WTC11 (cell line): ENCODE data around the gene INKA2. TPM values are rescaled to one million over a fixed set of nuclear protein-coding genes. Genes with fewer than 3 reads are reported as not detected.

Source experiments
- ATAC-seq: fragments of 200-7000 bp; cut with Tn5 transposase; 2 replicates; pipeline ENCODE4 v1.10.0; 2021; ENCODE audit warnings: mild to moderate bottlenecking, moderate library complexity
- CTCF ChIA-PET: fragments of 300-600 bp; sonication (Branson Sonifier 250); formaldehyde crosslinking; loops from one replicate; lab custom pipeline; 2021; ENCODE audit warnings: antibody characterized with exemption; lab: Charles Lee
- POLR2A ChIA-PET: fragments of 350-600 bp; sonication (Branson Sonifier 250); formaldehyde crosslinking; loops from one replicate; lab custom pipeline; 2021; ENCODE audit warnings: antibody characterized with exemption; lab: Charles Lee
- DNase-seq: peaks from one replicate; pipeline ENCODE4 v3.0.0; 2021; ENCODE audit warnings: low spot score
- H3K27ac Mint-ChIP-seq: 2 replicates; pipeline ENCODE4 v1.8.0; 2021; ENCODE audit warnings: mixed read lengths
- H3K27me3 Mint-ChIP-seq: 2 replicates; pipeline ENCODE4 v1.8.0; 2021; ENCODE audit warnings: low read depth, mild to moderate bottlenecking, moderate library complexity, mixed read lengths
- H3K36me3 Mint-ChIP-seq: 2 replicates; pipeline ENCODE4 v1.8.0; 2021; ENCODE audit warnings: mixed read lengths
- H3K4me1 Mint-ChIP-seq: 2 replicates; pipeline ENCODE4 v1.8.0; 2022; ENCODE audit warnings: mixed read lengths
- H3K4me3 Mint-ChIP-seq: 2 replicates; pipeline ENCODE4 v1.8.0; 2021; ENCODE audit warnings: mild to moderate bottlenecking, moderate library complexity, mixed read lengths
- H3K9me3 Mint-ChIP-seq: 2 replicates; pipeline ENCODE4 v1.8.0; 2021; ENCODE audit warnings: mixed read lengths
- ATF3 ChIP-seq: sonication (generic); formaldehyde crosslinking; conservative IDR thresholded peaks from 2 replicates; pipeline ENCODE4 v1.8.1; 2022; ENCODE audit warnings: mild to moderate bottlenecking, missing genetic modification reagents
- ATF6 ChIP-seq: sonication (generic); formaldehyde crosslinking; IDR thresholded peaks from 2 replicates; pipeline ENCODE4 v1.8.1; 2023; ENCODE audit warnings: mild to moderate bottlenecking, missing genetic modification reagents
- CREB1 ChIP-seq: sonication (generic); formaldehyde crosslinking; IDR thresholded peaks from 2 replicates; pipeline ENCODE4 v1.8.0; 2023; ENCODE audit warnings: mild to moderate bottlenecking, missing genetic modification reagents
- GTF2I ChIP-seq: fragments of 250-450 bp; sonication (Bioruptor Pico); conservative IDR thresholded peaks from 2 replicates; pipeline ENCODE4 v1.4.0; 2021; ENCODE audit warnings: mild to moderate bottlenecking
- JAZF1 ChIP-seq: fragments of 250-450 bp; sonication (Bioruptor Pico); IDR thresholded peaks from 2 replicates; pipeline ENCODE4 v1.9.0; 2021; ENCODE audit warnings: moderate library complexity, mild to moderate bottlenecking, inconsistent platforms
- ZNF396 ChIP-seq: fragments of 250-450 bp; sonication (Bioruptor Pico); IDR thresholded peaks from 2 replicates; pipeline ENCODE4 v1.8.0; 2021; ENCODE audit warnings: mild to moderate bottlenecking, moderate library complexity, borderline replicate concordance
- ZNF671 ChIP-seq: fragments of 250-450 bp; sonication (Bioruptor Pico); IDR thresholded peaks from 2 replicates; pipeline ENCODE4 v1.8.0; 2021; ENCODE audit warnings: mild to moderate bottlenecking
- ZSCAN18 ChIP-seq: fragments of 250-450 bp; sonication (Bioruptor Pico); IDR thresholded peaks from 2 replicates; pipeline ENCODE4 v2.1.2; 2022; ENCODE audit warnings: mild to moderate bottlenecking, moderate library complexity
- total RNA-seq: library from RNA; stranded (reverse); gene quantifications from 3 replicates; pipeline ENCODE4 v1.2.3, GENCODE V29; 2021
- TF ChIP-seq, protein P1 (sequence below): sonication (generic); formaldehyde crosslinking; IDR thresholded peaks from 2 replicates; pipeline ENCODE4 v1.8.0; 2022; ENCODE audit warnings: mild to moderate bottlenecking, missing genetic modification reagents
- TF ChIP-seq, protein P2 (sequence below): sonication (generic); formaldehyde crosslinking; IDR thresholded peaks from 2 replicates; pipeline ENCODE4 v1.8.1; 2022; ENCODE audit warnings: low read depth, mild to moderate bottlenecking, moderate library complexity, missing genetic modification reagents, borderline replicate concordance
- TF ChIP-seq, protein P3 (sequence below): fragments of 250-450 bp; sonication (Bioruptor Pico); IDR thresholded peaks from 2 replicates; pipeline ENCODE4 v1.9.0; 2021; ENCODE audit warnings: moderate library complexity, mild to moderate bottlenecking, inconsistent platforms, borderline replicate concordance
- TF ChIP-seq, protein P4 (sequence below): fragments of 250-450 bp; sonication (Bioruptor Pico); IDR thresholded peaks from 2 replicates; pipeline ENCODE4 v1.9.0; 2021; ENCODE audit warnings: mild to moderate bottlenecking, borderline replicate concordance

Gene INKA2
- total RNA-seq, 1 experiment from 2014 or later = 20.1 TPM

DNA sequence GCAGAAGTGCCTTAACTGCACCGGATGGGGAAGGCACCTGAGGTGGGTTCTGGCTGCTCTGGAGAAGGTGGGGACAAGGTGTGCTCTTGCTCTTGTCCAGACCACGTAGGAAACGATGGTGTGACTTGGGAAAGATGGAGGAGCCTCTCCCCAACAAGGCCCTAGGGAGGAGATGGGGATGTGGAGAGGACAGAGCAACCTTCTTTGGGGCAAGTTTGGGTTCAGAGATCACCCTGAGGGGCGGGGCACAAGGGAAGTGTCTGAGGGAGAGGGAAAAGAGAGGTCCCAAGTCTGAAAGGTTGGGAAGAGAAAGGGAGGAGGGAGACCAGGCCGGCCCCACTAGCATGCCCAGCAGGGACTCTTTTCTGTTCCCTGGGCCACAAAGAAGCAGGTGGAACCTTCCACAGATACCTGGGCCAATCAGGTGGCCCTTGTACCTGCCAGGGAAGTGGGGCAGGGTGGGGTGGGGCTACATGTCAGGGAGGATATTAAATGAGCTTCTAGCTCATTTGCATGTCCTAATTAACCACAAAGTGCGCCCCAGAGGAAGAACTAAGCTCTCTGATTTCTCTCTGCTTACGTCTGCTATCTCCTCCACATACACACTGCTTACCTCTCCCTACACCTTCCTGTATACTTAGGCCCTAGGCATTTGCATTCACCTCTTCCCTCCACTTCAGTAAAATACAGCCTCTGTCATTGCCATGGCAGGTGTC lies 15.9 kb downstream of the INKA2 start:
- no peak for ATAC-seq
- H3K4me3 Mint-ChIP-seq = no peak overlapping the region
- CTCF ChIA-PET = interaction anchor here (1.0 kb wide), 1 partner anchor 8 kb away, joined by 3 read pairs; no protein-coding TSS in a partner anchor

More for the DNA sequence above, 15.9 kb downstream of the INKA2 start:
- Mint-ChIP-seq H3K36me3 (peaks cover 11% of the 10 kb centered on the region; the same call in 1 of the 2 replicates), H3K9me3 (no peaks in the 10 kb centered on the region), H3K27ac (no peak overlapping the region), H3K4me1 (peaks cover 62% of the 10 kb centered on the region), H3K27me3 (no peaks in the 10 kb centered on the region)
- no peak for DNase-seq
- POLR2A ChIA-PET = no interaction called here
- no peak for TF ChIP-seq ZSCAN18 (CRISPR knock-in tag)
- TF ChIP-seq, protein P1, sequence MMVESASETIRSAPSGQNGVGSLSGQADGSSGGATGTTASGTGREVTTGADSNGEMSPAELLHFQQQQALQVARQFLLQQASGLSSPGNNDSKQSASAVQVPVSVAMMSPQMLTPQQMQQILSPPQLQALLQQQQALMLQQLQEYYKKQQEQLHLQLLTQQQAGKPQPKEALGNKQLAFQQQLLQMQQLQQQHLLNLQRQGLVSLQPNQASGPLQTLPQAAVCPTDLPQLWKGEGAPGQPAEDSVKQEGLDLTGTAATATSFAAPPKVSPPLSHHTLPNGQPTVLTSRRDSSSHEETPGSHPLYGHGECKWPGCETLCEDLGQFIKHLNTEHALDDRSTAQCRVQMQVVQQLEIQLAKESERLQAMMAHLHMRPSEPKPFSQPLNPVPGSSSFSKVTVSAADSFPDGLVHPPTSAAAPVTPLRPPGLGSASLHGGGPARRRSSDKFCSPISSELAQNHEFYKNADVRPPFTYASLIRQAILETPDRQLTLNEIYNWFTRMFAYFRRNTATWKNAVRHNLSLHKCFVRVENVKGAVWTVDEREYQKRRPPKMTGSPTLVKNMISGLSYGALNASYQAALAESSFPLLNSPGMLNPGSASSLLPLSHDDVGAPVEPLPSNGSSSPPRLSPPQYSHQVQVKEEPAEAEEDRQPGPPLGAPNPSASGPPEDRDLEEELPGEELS = no peak
- no peak for TF ChIP-seq ATF6 (CRISPR knock-in tag)
- TF ChIP-seq, protein P2, sequence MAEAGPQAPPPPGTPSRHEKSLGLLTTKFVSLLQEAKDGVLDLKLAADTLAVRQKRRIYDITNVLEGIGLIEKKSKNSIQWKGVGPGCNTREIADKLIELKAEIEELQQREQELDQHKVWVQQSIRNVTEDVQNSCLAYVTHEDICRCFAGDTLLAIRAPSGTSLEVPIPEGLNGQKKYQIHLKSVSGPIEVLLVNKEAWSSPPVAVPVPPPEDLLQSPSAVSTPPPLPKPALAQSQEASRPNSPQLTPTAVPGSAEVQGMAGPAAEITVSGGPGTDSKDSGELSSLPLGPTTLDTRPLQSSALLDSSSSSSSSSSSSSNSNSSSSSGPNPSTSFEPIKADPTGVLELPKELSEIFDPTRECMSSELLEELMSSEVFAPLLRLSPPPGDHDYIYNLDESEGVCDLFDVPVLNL = no peak
- TF ChIP-seq ZNF396 = no peak
- no peak for TF ChIP-seq CREB1 (CRISPR knock-in tag)
- TF ChIP-seq JAZF1 = no peak
- no peak for TF ChIP-seq ZNF671 (CRISPR knock-in tag)
- TF ChIP-seq, protein P3, sequence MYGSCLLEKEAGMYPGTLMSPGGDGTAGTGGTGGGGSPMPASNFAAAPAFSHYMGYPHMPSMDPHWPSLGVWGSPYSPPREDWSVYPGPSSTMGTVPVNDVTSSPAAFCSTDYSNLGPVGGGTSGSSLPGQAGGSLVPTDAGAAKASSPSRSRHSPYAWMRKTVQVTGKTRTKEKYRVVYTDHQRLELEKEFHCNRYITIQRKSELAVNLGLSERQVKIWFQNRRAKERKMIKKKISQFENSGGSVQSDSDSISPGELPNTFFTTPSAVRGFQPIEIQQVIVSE = no peak
- TF ChIP-seq, protein P4, sequence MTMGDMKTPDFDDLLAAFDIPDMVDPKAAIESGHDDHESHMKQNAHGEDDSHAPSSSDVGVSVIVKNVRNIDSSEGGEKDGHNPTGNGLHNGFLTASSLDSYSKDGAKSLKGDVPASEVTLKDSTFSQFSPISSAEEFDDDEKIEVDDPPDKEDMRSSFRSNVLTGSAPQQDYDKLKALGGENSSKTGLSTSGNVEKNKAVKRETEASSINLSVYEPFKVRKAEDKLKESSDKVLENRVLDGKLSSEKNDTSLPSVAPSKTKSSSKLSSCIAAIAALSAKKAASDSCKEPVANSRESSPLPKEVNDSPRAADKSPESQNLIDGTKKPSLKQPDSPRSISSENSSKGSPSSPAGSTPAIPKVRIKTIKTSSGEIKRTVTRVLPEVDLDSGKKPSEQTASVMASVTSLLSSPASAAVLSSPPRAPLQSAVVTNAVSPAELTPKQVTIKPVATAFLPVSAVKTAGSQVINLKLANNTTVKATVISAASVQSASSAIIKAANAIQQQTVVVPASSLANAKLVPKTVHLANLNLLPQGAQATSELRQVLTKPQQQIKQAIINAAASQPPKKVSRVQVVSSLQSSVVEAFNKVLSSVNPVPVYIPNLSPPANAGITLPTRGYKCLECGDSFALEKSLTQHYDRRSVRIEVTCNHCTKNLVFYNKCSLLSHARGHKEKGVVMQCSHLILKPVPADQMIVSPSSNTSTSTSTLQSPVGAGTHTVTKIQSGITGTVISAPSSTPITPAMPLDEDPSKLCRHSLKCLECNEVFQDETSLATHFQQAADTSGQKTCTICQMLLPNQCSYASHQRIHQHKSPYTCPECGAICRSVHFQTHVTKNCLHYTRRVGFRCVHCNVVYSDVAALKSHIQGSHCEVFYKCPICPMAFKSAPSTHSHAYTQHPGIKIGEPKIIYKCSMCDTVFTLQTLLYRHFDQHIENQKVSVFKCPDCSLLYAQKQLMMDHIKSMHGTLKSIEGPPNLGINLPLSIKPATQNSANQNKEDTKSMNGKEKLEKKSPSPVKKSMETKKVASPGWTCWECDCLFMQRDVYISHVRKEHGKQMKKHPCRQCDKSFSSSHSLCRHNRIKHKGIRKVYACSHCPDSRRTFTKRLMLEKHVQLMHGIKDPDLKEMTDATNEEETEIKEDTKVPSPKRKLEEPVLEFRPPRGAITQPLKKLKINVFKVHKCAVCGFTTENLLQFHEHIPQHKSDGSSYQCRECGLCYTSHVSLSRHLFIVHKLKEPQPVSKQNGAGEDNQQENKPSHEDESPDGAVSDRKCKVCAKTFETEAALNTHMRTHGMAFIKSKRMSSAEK (CRISPR knock-in tag) = no peak
- no peak for TF ChIP-seq GTF2I (CRISPR knock-in tag)
- no peak for TF ChIP-seq ATF3 (CRISPR knock-in tag)
